Endometrial microvascular endothelial cells (primary cell): ENCODE measurements around the gene VENTX. TPM values are rescaled to one million over a fixed set of nuclear protein-coding genes. Genes with fewer than 3 reads are reported as not detected.

Source experiments
- in situ Hi-C: cut with HindIII; loops from 2 replicates; pipeline ENCODE4 v1.10.0; 2017; ENCODE audit warnings: low sequenced_read_pairs, low pct_unique_long_range_greater_than_20kb; ENCODE audit errors: inconsistent ontology term
- total RNA-seq: library from RNA; depleted of rRNA; stranded (reverse); fragments of >200 nt; gene quantifications from one replicate; pipeline ENCODE4 v1.2.3, GENCODE V29; 2015; ENCODE audit errors: inconsistent ontology term

The VENTX gene
- total RNA-seq = not detected

DNA sequence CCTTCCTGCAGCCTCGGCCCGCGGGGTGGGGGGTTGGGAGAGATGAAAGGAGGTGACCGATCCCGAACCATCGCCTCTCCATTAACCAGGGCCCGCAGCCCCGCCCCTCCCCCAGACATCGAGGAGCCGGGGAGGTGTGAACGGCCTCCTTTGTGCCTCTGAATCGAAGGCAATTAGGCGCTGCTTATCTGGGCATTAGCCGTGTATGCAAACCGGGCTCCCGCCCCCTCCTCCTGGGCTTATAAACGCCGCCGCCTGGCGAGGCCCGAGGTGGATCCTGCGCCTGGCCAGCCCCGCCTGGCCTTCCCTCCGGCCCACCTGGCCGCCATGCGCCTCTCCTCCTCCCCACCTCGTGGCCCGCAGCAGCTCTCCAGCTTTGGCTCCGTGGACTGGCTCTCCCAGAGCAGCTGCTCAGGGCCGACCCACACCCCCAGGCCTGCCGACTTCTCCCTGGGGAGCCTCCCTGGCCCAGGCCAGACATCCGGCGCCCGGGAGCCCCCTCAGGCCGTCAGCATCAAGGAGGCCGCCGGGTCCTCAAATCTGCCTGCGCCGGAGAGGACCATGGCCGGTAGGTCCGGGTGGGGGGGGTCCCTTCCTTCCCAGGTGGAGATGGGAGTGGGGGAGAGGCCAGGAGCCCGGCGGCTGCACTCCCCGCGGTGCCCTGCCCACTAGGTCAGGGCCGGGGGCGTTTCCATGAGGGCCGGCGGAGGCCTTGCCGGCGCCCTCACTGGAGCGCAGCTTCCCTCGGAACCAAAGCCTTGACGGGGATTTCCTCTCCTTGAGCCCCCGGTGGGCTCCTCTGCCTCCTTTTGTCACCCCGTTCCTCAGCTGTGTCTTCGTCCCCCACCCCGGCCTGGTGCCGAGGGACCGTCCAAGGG is at the start of gene VENTX:
VENTX (plus strand) TSS at position 268 of the 878 bp plus-strand sequence; CDS start at position 328, 60 bp downstream.
- in situ Hi-C loops = no loop called here

DNA sequence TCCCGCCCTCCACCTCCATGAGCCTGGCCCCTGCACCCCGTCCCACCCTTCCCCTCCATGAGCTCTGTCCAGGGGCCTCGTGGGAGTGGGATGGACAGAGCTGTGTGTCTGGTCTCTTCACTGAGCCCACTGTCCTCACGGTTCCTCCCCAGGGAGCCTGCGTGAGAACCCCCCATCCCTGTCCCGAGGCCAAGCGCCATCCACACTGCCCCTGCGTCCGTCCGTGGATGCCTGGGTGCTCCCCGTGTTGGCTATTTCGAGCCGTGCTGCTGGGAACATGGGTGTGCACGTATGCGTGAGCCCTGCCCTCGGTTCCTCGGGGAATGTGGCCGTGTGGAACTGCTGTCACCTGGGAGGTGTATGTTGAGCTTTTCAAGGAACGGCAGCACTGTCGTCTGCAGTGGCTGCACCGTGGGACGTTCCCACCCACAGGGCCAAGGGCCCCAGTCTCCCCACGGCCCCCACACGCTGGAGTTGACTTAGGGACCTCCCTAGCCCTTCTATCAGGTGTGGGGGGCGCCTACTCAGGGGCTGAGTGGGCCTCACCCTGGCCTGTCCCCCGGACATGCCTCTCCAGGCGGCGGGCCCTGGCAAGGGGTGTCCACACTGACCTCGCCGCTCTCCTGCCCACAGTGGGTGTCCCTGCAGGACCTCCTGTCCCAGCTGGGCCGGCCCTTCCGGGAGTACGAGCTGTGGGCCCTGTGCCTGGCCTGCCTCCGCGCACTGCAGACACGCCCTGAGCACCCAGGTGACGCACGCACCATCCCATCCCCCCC is 49.6 kb upstream of the VENTX start:
- in situ Hi-C loops = no loop called here

DNA sequence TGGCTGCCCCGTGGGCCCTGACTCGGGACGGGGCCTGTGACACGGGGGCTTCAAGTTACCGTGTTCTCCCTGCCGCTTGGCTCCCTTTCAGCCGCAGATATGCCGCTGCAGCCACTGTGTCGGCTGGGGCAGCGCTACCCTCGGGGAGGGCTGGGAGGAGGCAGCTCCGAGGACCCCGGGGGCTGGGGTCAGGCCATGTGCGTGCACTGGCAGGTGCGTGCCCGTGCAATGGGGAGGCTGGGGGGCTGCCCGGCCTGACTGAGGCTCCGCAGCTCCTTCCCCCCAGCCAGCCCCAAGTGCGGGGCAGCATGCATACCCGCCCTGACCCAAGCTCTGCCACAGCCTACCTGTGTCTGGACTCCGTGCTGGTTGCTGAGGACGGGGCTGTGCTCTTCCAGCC is 48.4 kb upstream of the VENTX start:
- in situ Hi-C loops = no loop called here

- in situ Hi-C loops = no loop called here
Observed at GRCh38 chr10:133189726-133190125, 47.9 kb upstream of the VENTX start.

DNA sequence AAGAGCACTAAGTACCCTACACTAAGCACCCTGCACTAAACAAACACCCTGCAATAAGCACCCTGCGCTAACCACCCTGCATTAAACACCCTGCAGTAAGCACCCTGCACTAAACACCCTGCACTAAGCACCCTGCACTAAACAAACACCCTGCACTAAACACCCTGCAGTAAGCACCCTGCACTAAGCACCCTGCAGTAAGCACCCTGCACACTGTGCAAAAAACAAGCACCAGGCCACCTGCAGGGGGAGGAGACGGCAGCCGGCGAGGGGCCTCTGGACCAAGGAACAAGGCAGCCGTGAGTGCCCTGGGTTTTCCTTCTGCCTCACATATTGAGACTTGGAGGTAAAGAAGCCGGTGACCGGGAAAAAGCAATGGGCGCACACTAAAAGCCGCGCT is 47.4 kb upstream of the VENTX start:
- in situ Hi-C loops = no loop called here

GRCh38 chr10:133191651-133192050 is 46.0 kb upstream of the VENTX start:
- in situ Hi-C loops = no loop called here

GRCh38 chr10:133194151-133194550 is 43.5 kb upstream of the VENTX start:
- in situ Hi-C loops = no loop called here

DNA sequence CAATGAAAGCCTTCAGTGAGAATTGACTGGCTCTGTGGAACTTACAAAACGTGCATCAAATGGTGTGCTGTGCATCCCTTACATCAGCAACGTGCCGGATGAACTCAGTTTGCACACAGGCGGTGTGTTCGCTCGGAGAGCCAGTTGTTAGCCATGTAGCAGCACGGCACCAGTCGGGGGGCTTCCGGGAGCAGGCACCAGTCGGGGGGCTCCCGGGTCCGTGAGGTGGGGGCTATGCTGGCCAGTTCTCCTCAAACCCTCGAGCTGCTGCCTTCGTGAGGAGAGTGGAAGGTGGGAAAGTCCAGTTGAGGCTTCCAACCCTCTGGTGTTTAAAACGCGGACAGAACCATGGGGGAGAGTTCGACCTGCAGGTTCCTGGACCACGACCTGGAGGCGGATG is 42.6 kb upstream of the VENTX start:
- in situ Hi-C loops = no loop called here

- in situ Hi-C loops = no loop called here
Observed at GRCh38 chr10:133195611-133196010, 42.0 kb upstream of the VENTX start.

GRCh38 chr10:133196221-133196915 is 41.3 kb upstream of the VENTX start:
- in situ Hi-C loops = no loop called here

- in situ Hi-C loops = no loop called here
Observed at GRCh38 chr10:133196936-133197758, 40.5 kb upstream of the VENTX start.

- in situ Hi-C loops = no loop called here
Observed at GRCh38 chr10:133197786-133198185, 39.9 kb upstream of the VENTX start.

- in situ Hi-C loops = no loop called here
Observed at GRCh38 chr10:133198206-133198605, 39.4 kb upstream of the VENTX start.

GRCh38 chr10:133198621-133199487 is 38.8 kb upstream of the VENTX start:
- in situ Hi-C loops = no loop called here

- in situ Hi-C loops = no loop called here
Observed at GRCh38 chr10:133199488-133199885, 38.2 kb upstream of the VENTX start.

GRCh38 chr10:133199992-133200611 is 37.6 kb upstream of the VENTX start:
- in situ Hi-C loops = no loop called here

DNA sequence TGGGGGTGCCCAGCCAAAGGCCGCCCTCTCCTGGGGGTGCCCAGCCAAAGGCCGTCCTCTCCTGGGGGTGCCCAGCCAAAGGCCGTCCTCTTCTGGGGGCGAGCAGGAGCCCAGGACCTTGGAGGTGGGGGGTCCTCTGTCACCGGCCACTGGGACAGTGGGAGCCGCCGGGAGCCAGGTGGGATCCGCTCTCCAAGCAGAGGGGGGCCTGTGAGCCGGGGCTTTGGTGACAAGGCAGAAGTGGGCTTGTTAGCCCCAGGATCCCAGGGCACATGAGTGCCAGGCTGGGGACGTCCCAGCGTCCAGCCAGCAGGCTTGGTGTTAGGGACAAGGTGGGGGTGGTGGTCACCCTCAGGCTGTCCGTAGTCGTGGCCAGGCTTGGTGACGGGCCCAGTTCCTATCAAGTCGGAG is 37.0 kb upstream of the VENTX start:
- in situ Hi-C loops = no loop called here
